ENCODE measurements around the gene BCL7A. TPM values are rescaled to one million over a fixed set of nuclear protein-coding genes. Genes with fewer than 3 reads are reported as not detected.

Gene BCL7A
- total RNA-seq, 1 donor from 2014 or later, result 7.3 TPM

DNA sequence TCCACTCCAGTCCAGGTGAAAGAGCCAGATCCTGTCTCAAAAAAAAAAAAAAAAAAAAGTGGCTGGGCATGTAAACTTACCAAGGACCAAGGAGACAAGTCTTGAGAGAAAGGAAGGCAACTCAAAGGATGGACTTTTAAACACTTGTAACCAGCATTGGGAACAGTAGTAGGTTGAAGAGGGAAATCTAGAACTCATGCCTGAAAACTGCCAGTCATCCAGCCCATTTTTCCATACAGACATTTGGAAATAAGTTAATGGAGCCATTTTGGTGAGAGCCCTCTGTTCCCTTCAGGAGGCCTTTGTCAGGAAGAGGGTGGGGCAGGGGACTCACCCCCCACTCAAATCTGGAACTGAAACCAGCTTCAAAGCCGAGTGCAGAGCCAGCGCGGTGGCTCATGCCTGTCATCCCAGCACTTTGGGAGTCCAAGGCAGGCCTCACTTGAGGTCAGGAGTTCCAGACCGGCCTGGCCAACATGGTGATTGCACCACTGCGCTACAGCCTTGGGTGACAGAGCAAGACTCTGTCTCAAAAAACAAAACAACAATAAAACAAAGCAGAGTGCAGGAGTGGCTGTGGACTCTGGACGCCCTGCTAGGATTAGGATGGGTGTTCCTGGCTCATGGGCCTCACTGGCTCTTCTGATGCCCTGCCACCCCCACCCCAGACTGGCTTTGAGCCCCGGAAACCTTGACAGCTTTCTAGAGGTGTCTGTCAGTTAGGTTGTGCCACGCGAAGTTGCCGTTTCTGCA lies 55.2 kb downstream of the BCL7A start:
- intact Hi-C loops (cut with micrococcal nuclease), result no loop called here

DNA sequence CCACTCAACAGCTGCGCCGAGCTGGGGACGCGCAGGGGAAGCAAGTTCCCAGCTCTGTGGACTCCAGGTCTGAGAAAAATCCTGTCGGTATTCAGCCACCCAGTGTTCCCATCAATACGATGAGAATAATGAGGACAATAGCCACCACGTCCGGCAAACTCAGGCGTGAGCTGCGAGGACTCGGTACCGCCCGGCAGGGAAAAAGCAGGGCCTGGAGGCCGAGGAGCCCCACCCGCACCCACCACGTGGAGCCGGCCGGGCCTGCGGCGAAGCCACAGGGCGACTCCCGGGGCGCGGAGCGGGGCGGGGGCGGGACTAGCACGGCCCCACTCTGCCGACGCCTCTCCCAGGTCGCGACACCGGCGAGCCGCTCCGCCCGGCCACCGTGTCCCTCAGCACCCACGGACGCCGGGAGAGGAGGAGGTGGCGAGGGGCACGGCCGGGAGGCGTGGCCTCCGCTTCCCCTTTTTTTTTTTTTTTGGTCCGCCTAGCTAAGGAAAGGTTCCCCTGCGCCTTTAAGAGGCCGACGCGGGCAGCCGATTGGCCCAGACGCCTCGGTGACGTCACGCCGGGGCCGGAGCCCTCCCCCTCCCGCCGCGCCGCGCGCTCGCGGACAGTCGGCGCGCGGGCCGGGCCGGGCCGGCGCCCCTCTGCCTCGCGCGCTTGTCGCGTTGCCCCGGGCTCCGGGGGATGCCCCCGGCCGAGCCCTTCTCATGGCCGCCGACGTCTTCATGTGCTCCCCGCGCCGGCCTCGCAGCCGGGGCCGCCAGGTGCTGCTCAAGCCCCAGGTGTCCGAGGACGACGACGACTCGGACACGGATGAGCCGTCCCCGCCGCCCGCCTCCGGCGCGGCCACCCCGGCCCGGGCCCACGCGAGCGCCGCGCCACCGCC lies 56.7 kb downstream of the BCL7A start, which contains the start of gene MLXIP:
TSS of gene MLXIP (plus strand) at position 616 of the 892 bp plus-strand sequence. CDS start at position 714, 98 bp downstream.
- intact Hi-C loops (cut with micrococcal nuclease), result loop anchor here (1.0 kb wide), 2 partner anchors 24 to 148 kb away; partner anchors contain the start of gene DIABLO

DNA sequence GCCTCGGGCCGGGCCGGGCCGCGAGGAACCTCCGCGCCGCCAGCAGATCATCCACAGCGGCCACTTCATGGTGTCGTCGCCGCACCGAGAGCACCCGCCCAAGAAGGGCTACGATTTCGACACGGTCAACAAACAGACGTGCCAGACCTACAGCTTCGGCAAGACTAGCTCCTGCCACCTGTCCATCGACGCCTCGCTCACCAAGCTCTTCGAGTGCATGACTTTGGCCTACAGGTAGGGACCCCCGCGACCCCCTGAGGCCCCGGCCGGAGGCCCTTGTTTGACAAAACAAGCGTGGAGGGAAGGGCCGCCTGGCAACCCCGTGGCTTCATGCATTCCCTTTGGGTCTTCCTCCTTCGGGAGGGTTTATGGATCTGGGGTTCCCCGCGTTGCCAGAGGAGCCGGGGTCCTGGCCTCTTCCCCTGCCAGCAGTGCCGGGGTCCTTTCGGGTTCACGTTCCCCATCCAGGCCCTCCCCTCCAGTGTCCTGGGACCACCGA lies 57.4 kb downstream of the BCL7A start:
- intact Hi-C loops (cut with micrococcal nuclease), result no loop called here

DNA sequence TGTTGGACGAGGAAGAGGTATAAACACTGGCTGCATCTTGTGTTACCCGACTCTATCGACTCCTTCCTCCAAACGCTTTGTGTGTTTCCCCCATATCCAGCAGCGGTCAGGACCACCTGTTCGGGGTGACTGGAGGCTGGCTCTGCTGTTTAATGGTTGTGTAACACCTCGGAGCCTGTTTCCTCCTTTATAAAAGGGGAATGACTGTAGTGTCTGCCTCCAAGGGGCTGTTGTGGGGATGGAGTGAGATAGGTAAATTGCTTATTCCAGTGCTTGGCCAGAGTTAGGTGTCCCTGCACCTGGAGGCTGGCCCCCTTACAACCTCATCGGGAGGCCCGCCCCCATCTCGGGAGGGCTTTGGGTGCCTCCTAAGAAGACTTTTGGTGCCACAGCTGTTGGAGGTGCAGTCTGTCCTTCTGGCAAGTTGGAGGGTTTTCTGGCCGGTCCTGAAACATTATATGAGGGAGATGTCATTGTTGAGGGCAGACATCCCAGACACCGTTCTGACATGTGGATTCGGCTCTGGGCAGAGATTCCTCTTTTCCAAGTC lies 57.9 kb downstream of the BCL7A start:
- intact Hi-C loops (cut with micrococcal nuclease), result loop anchor here (2.0 kb wide), 1 partner anchor 191 kb away; the partner anchor contains the start of gene PSMD9

DNA sequence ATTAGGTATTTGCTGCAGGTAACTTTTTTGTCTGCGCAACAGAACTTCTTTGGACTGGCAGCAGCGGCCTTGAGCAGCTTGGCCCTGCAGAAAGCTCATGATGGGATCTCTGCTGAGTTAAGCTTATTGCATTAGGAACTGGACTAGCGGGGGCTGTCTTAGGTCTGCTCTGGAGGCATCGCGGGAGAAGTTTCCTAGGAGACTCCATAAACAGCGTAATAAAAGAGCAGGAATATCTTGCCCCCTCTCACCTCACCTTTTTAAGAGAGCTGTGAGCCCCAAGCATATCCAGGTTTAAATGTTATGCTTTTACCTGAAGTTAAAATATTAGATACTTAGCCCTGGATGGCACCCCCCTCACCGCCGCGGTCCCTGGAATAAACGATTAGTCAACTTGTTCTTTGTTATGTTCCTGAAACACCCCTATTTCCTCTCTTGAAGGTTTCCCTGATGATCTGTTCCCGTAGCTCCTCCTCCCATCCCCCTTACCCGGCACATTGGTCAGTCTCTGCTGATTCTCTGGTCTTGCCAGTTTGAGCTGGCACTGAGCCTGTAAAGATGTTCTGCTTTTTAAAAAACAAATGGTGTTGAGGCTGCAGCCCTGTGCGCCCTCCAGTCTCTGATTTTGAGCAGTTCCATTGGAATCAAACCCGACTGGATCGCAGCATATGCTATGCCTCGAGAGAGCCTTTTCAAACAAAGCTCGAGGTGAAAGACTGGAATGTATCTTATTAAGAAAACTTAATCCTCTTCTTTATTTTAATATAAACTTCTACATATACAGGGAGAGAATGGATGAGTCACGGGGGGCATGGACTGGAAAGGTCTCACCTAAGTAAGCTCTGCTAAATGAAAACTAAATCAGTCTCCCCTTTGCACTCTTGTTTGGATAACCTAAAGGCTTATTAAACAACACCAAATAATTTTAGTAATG lies 58.7 kb downstream of the BCL7A start:
- intact Hi-C loops (cut with micrococcal nuclease), result loop anchor here (2.0 kb wide), 1 partner anchor 192 kb away; the partner anchor contains the start of gene PSMD9

DNA sequence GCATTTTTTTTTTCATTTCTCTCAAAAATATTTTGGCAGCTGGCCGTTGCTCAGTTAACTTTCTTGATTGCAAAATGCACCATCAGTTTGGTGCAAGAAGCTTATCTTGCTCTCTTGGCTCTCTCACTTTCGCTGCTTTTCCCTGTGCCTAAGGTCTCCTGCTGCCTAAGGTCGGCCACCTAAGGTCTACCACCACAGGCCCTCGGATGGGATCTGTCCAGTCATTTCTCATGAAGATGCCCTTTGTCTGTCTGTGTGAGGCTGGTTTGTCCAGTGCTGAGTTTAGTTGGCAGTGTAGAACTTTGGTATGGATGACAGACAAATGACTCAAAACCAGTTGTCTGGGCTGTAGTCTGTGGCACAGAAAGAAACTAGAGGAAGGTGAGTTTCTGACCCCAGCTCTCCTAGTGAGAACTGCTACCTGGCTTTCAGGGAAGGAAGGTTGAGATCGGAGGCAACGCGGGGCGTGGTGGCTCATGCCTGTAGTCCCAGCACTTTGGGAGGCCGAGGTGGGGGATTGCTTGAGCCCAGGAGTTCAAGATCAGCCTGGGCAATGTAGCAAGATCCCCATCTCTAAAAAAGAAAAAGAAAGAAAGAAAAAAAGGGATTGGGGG lies 59.5 kb downstream of the BCL7A start:
- intact Hi-C loops (cut with micrococcal nuclease), result loop anchor here (2.0 kb wide), 1 partner anchor 192 kb away; the partner anchor contains the start of gene PSMD9

DNA sequence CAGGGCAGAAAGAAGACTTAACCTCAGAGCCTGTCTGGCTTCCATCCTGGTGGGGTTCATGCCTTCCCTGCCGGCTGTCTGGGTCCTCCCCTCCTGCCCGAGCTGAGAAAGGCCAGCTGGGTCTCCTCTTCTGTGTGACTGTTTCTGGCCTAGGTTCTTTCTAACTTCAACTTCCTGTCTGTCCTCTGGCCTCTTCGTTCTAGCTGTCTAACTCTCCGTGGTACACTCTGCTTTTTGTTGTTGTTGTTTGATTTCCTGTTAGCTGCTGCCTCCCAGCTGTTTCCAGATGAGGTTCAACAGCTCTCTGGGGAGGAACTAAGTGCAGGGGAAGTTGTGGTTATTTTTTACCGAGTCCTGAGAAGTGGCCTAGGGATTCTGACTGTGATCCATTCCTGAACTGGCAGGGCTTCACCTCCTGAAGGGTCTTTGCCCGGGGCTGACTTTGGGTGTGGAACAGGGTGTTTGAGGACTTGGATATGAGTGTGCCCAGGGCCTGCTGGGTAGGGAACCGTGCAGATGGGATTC lies 60.1 kb downstream of the BCL7A start:
- intact Hi-C loops (cut with micrococcal nuclease), result loop anchor here (2.0 kb wide), 1 partner anchor 193 kb away; the partner anchor contains the start of gene PSMD9

DNA sequence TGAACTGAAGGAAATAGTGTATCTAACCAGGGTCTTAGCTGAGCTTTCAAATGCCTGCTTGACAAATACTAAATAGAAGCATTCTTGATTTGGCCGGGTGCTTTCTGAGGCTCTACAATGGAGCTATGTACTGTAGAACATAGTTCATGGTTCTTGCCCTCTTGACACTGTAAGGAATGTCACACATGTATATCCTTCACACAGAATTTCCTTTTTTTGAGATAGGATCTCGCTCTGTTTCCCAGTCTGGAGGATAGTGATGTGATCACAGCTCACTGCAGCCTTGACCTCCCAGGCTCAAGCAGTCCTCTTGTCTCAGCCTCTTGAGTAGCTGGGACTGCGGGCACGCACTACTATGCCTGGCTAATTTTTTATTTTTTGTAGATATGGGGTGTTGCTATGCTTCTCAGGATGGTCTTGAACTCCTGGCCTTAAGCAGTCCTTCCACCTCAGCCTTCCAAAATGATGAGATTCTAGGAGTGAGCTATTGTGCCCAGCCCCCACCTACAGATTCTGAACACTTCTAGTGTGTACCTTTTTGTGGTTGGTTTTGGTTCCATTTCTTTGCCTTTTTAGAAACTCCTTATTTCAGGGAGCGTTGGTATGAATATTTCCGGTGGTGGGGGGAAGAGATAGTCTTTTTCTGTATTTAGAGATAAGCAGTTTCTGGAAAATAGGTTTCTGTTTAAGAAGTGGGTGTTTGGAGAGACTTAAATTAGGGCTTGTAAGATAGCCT lies 61.1 kb downstream of the BCL7A start:
- intact Hi-C loops (cut with micrococcal nuclease), result no loop called here

DNA sequence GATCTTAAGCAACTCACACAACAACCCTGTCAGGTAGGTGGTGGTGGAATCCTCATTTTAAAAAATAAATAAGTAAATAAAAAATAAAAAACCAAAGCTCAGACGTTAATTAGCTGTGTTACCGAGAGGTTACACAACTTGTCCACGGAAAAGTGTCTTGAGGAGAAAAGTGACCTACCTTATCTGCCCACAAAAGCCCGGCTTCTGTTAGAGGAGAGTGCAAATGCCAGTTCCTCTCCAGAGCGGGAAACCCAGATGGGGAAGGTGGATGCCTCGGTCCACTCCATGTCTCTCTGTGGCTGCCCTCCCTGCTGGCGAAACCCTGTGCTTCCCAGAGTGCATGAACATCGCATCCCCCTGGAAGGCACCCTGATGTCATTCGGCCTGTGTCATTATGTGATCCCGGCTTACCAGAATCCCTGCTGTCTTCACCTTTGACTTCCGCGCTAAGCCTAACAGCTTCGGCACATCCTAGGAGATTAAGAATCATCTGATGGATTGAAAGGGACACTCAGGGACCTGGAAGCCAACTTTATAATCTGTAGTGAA lies 63.2 kb downstream of the BCL7A start:
- intact Hi-C loops (cut with micrococcal nuclease), result no loop called here

DNA sequence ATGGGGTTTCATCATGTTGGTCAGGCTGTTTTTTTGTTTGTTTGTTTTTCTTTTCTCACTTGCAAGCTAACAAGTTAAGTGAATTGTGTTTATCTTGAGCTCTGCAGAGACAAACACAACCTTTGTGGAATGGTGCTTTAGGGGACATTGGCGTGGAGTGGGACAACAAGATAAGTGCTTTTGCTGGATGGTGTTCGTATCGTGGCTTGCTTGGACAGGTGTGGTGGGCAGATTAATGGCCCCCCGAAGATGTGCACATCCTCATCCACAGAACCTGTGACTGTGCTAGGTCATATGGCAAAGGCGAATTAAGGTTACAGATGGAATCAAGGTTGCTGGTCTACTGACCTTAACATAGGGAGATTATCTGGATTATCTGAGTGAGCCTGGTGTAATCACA lies 63.9 kb downstream of the BCL7A start:
- intact Hi-C loops (cut with micrococcal nuclease), result no loop called here

DNA sequence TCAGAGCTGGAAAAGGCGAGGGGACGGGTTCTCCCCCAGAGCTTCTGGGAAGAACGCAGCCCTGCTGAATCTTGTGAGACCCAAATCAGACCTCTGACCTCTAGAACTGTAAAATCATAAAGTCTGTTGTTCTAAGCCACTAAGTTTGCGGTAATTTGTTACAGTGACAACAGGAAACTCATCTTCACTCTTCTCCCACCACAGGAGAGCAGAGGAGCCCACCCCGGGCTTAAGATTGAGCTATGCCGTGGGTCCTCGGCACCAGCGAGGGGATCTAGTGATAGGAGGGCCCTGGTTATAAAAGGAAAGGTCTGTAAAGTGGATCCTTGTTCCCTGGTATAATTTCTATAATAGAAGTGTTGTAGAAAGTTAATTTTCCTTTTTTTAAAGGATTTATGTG lies 64.4 kb downstream of the BCL7A start:
- intact Hi-C loops (cut with micrococcal nuclease), result no loop called here

DNA sequence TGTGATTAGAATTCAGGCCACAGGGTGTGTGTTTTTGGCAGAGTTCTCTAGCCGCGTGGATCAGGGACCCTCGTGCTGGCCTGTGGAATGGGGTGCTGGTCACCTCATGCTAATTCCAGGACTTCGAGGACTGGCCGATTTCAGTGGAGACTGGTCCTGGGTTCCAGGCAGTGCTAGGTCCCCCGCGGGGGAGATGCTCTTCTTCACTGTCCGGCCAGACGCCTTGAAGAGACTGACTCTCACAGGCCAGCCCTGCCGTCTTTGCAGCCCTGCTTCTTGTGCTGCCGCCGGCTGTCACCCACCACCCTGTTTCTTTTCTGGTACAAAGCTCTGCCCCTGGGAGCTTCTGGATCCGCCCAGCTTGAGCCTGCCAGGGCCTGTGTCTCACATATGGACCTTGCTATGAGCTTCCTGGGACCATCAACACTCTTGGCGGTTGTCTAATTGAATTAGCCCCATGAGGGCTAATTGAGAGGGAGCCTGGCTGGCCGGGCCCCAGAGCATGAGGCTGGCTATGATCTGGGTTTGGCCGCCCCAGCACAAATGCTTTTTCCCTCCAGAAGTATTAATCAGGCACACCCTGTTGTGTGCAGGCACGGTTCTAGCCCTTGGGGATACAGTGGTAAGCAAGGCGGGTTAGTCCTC lies 65.1 kb downstream of the BCL7A start:
- intact Hi-C loops (cut with micrococcal nuclease), result no loop called here

DNA sequence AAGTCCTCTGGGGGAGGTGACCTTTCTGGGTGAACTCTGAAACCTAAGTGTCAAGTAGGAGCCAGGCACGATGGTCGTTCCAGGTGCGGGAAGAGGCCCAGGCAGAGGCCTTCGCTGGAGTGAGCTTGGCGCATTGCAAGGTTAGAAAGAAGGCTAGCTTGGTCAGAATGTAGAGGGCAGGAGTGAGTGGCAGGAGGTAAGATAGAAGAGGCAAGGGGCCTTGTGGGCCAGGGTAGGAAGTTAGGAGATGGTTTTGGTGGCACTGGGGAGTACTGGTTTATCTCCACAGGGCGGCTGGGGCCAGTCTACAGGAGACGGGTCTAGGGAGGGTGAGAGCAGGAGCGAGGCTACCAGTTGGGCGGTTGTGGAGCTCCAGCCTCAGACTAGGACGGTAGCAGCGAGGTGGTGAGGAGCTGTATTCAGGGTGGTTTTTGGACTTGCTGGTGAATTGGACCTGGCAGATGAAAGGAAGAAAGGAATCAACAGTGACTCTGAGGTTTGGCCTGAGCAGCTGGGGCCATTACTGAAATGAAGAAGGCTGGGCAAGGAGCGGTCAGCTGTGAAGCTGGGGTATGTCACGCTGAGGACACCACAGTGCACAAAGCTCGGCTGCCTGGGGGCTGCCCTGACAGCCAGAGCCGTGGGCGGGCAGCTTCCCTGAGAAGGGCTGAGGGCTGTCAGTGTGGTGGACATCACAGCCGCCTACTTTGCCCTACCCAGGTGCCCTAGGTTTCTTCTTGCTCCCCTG lies 65.9 kb downstream of the BCL7A start:
- intact Hi-C loops (cut with micrococcal nuclease), result no loop called here

DNA sequence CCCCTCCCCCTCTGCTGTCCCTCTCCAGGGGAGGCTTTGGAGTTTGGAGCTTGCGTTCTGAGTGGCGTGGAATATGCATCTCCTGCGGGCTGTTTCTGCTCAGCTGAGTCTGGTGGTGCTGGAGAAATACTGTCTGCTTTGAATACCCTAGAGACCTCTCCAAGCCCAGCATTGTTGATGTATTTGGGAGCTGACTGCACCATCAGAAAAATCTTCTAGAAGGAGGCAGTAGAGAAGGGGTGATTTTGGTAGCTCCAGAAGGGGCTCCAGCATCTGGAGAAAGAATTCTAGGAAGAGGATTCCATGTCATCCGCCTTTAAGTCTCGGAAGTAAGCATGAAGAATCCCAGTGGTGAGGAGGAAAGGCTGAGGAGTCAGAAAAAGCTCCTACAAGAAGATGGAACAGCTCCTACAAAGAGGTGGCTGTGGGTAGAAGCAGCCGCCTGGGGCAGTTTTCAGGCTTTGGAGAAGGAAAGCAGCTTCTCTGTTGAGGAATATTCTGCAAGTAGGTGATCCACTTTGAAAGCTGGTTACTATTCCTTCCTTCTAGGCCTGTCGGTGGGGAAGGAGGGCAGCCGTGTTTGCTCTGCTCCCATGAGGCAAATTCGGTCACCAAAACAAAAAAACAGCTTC lies 66.6 kb downstream of the BCL7A start:
- intact Hi-C loops (cut with micrococcal nuclease), result no loop called here

DNA sequence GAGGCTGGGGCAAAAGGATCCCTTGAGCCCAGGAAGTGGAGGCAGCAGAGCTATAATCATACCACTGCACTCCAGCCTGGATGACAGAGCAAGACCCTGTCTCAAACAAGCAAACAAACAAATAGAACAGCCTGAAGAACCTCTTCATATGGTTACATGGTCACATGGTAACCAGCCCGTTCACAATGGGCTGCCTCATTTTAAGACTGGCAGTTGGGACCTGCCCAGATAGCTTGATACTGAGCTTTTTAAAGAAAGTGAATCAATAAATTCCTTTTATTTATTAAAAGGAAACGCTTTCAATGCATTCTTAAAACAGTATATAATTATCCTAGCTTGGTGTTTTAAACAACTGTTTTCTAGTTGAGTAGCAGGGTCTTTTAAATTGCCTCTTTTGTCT lies 67.4 kb downstream of the BCL7A start:
- intact Hi-C loops (cut with micrococcal nuclease), result no loop called here

DNA sequence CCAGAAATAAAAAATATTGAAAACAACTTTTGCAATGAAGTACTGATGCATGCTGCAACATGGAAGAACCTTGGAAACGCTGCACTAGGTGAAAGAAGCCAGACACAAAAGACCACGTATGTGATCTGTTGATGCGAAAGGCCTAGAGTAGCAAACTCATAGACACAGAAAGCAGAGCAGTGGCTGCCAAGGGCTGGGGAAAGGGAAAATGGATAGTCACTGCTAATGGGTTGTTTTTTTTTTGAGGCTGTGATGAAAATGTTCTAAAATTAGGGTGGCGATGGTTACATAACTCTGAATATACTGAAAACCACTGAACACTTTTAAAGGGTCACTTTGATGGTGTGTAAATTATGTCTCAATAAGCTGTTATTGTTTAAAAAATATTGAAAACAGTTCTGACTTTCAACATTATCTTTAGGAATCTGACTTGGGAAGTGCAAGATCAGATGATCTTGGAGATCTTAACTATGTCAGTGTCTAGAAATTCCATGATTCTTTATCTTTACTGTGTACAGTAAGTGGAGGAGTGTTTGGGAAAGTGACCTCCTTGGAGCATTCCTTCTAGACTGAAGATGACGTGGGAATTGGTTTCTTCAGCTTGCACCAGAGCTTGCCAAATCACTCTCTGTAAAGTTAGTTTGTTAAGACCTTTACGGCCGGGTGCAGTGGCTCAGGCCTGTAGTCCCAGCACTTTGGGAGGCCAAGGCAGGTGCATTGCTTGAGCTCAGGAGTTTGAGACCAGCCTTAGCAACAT lies 69.3 kb downstream of the BCL7A start:
- intact Hi-C loops (cut with micrococcal nuclease), result no loop called here

Data from T-helper 2 cell treated with Interferon-gamma antibody and Interleukin-4, amounts not matched to agents 100 ng/mL and 5 ng/mL, for 36 hours (primary cell).